PFSK-1 (cell line): ENCODE measurements around the gene RBM44.

ENCODE experiments used
- POLR2AphosphoS5 ChIP-seq: IDR thresholded peaks from 2 replicates; pipeline ENCODE4 v1.6.1; 2012; ENCODE audit warnings: low read depth, mild to moderate bottlenecking, control low read depth, low read length, moderate library complexity
- SIN3A ChIP-seq: IDR thresholded peaks from 2 replicates; pipeline ENCODE4 v1.6.1; 2012; ENCODE audit warnings: mild to moderate bottlenecking, low read length, moderate library complexity, borderline replicate concordance; ENCODE audit not compliant: insufficient read depth
- TAF1 ChIP-seq: IDR thresholded peaks from 2 replicates; pipeline ENCODE4 v1.6.1; 2012; ENCODE audit warnings: low read length, control low read depth, borderline replicate concordance; ENCODE audit not compliant: insufficient read depth

- TF ChIP-seq POLR2AphosphoS5 (no peak), TAF1 (no peak), SIN3A (no peak)
Observed at GRCh38 chr2:237883951-237884446, 85.4 kb downstream of the RBM44 start.
